ENCODE results near the gene SPON2.

SPON2 gene

GRCh38 chr4:1208266-1208961, 36.0 kb upstream of the SPON2 start:
- no peak for TF ChIP-seq EZH2phosphoT487 (IDR thresholded peaks at IDR 0.05; ENCODE audit: borderline replicate concordance)
- TF ChIP-seq CTCF (conservative IDR thresholded peaks at IDR 0.05; ENCODE audit: low read length): no peak
- no peaks in the 10 kb centered on the region; the same call in 1 of the 2 replicates for H3K79me2 ChIP-seq (ENCODE audit: insufficient read depth, low read length)
- peaks cover 22% of the 10 kb centered on the region; the same call in 1 of the 2 replicates for H3K36me3 ChIP-seq (ENCODE audit: insufficient read depth, low read length)
- H2AFZ ChIP-seq (ENCODE audit: low read length): no peak overlapping the region
- no peaks in the 10 kb centered on the region for H3F3A ChIP-seq (ENCODE audit: low read depth)
- no peaks in the 10 kb centered on the region for H3K27me3 ChIP-seq (ENCODE audit: insufficient read depth, low read length, poor library complexity, severe bottlenecking)
- H3K9ac ChIP-seq (ENCODE audit: low read depth, low read length, poor library complexity, severe bottlenecking): no peak overlapping the region
- no peaks in the 10 kb centered on the region for H4K20me1 ChIP-seq (ENCODE audit: insufficient read depth, low read length, poor library complexity, severe bottlenecking)
- no peak overlapping the region for H3K4me2 ChIP-seq (ENCODE audit: low read depth, low read length, poor library complexity, severe bottlenecking)
- H3K4me1 ChIP-seq (ENCODE audit: insufficient read depth, low read length, poor library complexity, severe bottlenecking): peaks cover 19% of the 10 kb centered on the region
- H3K9me3 ChIP-seq (ENCODE audit: insufficient read depth, low read depth, low read length): no peaks in the 10 kb centered on the region
- H3K4me3 ChIP-seq (ENCODE audit: low read length, poor library complexity, severe bottlenecking): no peak overlapping the region
- H3K9me2 ChIP-seq (replicated peaks; ENCODE audit: low read depth, low read length): no peaks in the 10 kb centered on the region

- Histone ChIP-seq H3K9me3 (ENCODE audit: insufficient read depth, low read depth, low read length) (no peaks in the 10 kb centered on the region), H3K36me3 (ENCODE audit: insufficient read depth, low read length) (peaks cover 15% of the 10 kb centered on the region; the same call in 1 of the 2 replicates), H4K20me1 (ENCODE audit: insufficient read depth, low read length, poor library complexity, severe bottlenecking) (no peaks in the 10 kb centered on the region)
Observed at GRCh38 chr4:1207603-1208265, 35.4 kb upstream of the SPON2 start.

GRCh38 chr4:1207157-1207470, 34.7 kb upstream of the SPON2 start:
- H3K27me3 ChIP-seq (ENCODE audit: insufficient read depth, low read length, poor library complexity, severe bottlenecking): no peaks in the 10 kb centered on the region
- peaks cover 9% of the 10 kb centered on the region; the same call in 1 of the 2 replicates for H3K36me3 ChIP-seq (ENCODE audit: insufficient read depth, low read length)
- no peaks in the 10 kb centered on the region; the same call in 1 of the 2 replicates for H3K79me2 ChIP-seq (ENCODE audit: insufficient read depth, low read length)
- peaks cover 10% of the 10 kb centered on the region for H3F3A ChIP-seq (ENCODE audit: low read depth)
- H3K4me3 ChIP-seq (ENCODE audit: low read length, poor library complexity, severe bottlenecking): no peak overlapping the region
- H3K9me2 ChIP-seq (replicated peaks; ENCODE audit: low read depth, low read length): no peaks in the 10 kb centered on the region
- TF ChIP-seq CTCF (conservative IDR thresholded peaks at IDR 0.05; ENCODE audit: low read length) (no peak), EZH2phosphoT487 (IDR thresholded peaks at IDR 0.05; ENCODE audit: borderline replicate concordance) (no peak)
- peaks cover 32% of the 10 kb centered on the region for H3K4me1 ChIP-seq (ENCODE audit: insufficient read depth, low read length, poor library complexity, severe bottlenecking)
- H4K20me1 ChIP-seq (ENCODE audit: insufficient read depth, low read length, poor library complexity, severe bottlenecking): no peaks in the 10 kb centered on the region
- no peak overlapping the region for H3K9ac ChIP-seq (ENCODE audit: low read depth, low read length, poor library complexity, severe bottlenecking)
- H3K4me2 ChIP-seq (ENCODE audit: low read depth, low read length, poor library complexity, severe bottlenecking): no peak overlapping the region
- no peak overlapping the region for H2AFZ ChIP-seq (ENCODE audit: low read length)
- H3K9me3 ChIP-seq (ENCODE audit: insufficient read depth, low read depth, low read length): no peaks in the 10 kb centered on the region

More at GRCh38 chr4:1207603-1208265, 35.4 kb upstream of the SPON2 start:
- peaks cover 4% of the 10 kb centered on the region for H3F3A ChIP-seq (ENCODE audit: low read depth)
- no peak overlapping the region for H3K4me2 ChIP-seq (ENCODE audit: low read depth, low read length, poor library complexity, severe bottlenecking)
- peaks cover 25% of the 10 kb centered on the region for H3K4me1 ChIP-seq (ENCODE audit: insufficient read depth, low read length, poor library complexity, severe bottlenecking)
- TF ChIP-seq CTCF (conservative IDR thresholded peaks at IDR 0.05; ENCODE audit: low read length) (no peak), EZH2phosphoT487 (IDR thresholded peaks at IDR 0.05; ENCODE audit: borderline replicate concordance) (no peak)
- no peaks in the 10 kb centered on the region for H3K27me3 ChIP-seq (ENCODE audit: insufficient read depth, low read length, poor library complexity, severe bottlenecking)
- H3K9ac ChIP-seq (ENCODE audit: low read depth, low read length, poor library complexity, severe bottlenecking): no peak overlapping the region
- no peak overlapping the region for H2AFZ ChIP-seq (ENCODE audit: low read length)
- no peaks in the 10 kb centered on the region for H3K9me2 ChIP-seq (replicated peaks; ENCODE audit: low read depth, low read length)
- H3K79me2 ChIP-seq (ENCODE audit: insufficient read depth, low read length): no peaks in the 10 kb centered on the region; the same call in 1 of the 2 replicates
- no peak overlapping the region for H3K4me3 ChIP-seq (ENCODE audit: low read length, poor library complexity, severe bottlenecking)
